A549 (cell line): ENCODE results near the gene BCAP29. TPM values are rescaled to one million over a fixed set of nuclear protein-coding genes. Genes with fewer than 3 reads are reported as not detected.

Source experiments
- ATAC-seq, 2 experiments: fragments of 200-7000 bp in 1 of 2; fragments of >200 bp in 1 of 2; cut with Nextera tagmentation in 1 of 2; cut with Tn5 transposase in 1 of 2; 3 replicates each; pipeline versions ENCODE4 v1.8.0 to v1.9.1; 2018 to 2020; ENCODE audit warnings: mild to moderate bottlenecking in 1 of 2, moderate library complexity in 1 of 2
- CTCF ChIA-PET: fragments of 300-600 bp; sonication (Branson Sonifier 250); formaldehyde crosslinking; extraction: SDS; loops from one replicate; lab custom pipeline; 2021; ENCODE audit warnings: antibody characterized with exemption, inconsistent platforms; lab: Yijun Ruan, JAX
- POLR2A ChIA-PET: fragments of 350-600 bp; formaldehyde crosslinking; extraction: SDS; loops from one replicate; lab custom pipeline; 2021; ENCODE audit warnings: antibody characterized with exemption, inconsistent platforms; lab: Yijun Ruan, JAX
- DNase-seq, 2 experiments: peaks; one replicate each; pipeline versions ENCODE4 v3.0.0 to v3.0.0-alpha.2; 2011 to 2016; ENCODE audit warnings: low read depth in 1 of 2, low spot score in 1 of 2
- FAIRE-seq: peaks from 2 replicates; lab custom pipeline; 2011; peaks lifted over from hg19 to GRCh38; lab: Jason Lieb, UNC
- H3K27ac ChIP-seq, 2 experiments: fragments of >200 bp; sonication (Bioruptor Twin); formaldehyde crosslinking; 3 replicates each; pipeline ENCODE4 v1.5.1; 2016 to 2017
- H3K4me1 ChIP-seq: fragments of >200 bp; sonication (Bioruptor Twin); formaldehyde crosslinking; 3 replicates; pipeline ENCODE4 v1.6.1; 2016
- H3K4me2 ChIP-seq: fragments of >200 bp; sonication (Bioruptor Twin); formaldehyde crosslinking; 3 replicates; pipeline ENCODE4 v1.6.1; 2016
- H3K4me3 ChIP-seq: fragments of >200 bp; sonication (Bioruptor Twin); formaldehyde crosslinking; 3 replicates; pipeline ENCODE4 v1.5.1; 2016
- H3K9me3 ChIP-seq: fragments of >200 bp; sonication (Bioruptor Twin); formaldehyde crosslinking; 3 replicates; pipeline ENCODE4 v1.6.1; 2016
- BCL3 ChIP-seq: fragments of >200 bp; sonication (Bioruptor Twin); formaldehyde crosslinking; IDR thresholded peaks from 3 replicates; pipeline ENCODE4 v1.6.1; 2016
- BHLHE40 ChIP-seq: IDR thresholded peaks from 2 replicates; pipeline ENCODE4 v1.6.1; 2012; ENCODE audit warnings: low read depth, low read length, inconsistent platforms
- CBX2 ChIP-seq: fragments of 200-600 bp; sonication (generic); IDR thresholded peaks from 2 replicates; pipeline ENCODE4 v1.6.1; 2016; ENCODE audit warnings: low read depth, mild to moderate bottlenecking, borderline replicate concordance
- CBX8 ChIP-seq: fragments of 200-600 bp; sonication (generic); IDR thresholded peaks from 2 replicates; pipeline ENCODE4 v1.6.1; 2016
- CEBPB ChIP-seq, 2 experiments: fragments of >200 bp in 1 of 2; sonication (Bioruptor Twin) in 1 of 2; formaldehyde crosslinking in 1 of 2; IDR thresholded peaks; 2 replicates each; pipeline ENCODE4 v1.6.1; 2012 to 2016
- CHD2 ChIP-seq: fragments of 150-350 bp; IDR thresholded peaks from 2 replicates; pipeline ENCODE4 v1.6.1; 2014; ENCODE audit warnings: low read length; ENCODE audit not compliant: partially characterized antibody
- EHF ChIP-seq: fragments of 250-450 bp; sonication (Bioruptor Pico); IDR thresholded peaks from 2 replicates; pipeline ENCODE4 v1.5.0; 2020; ENCODE audit warnings: mild to moderate bottlenecking
- EHMT2 ChIP-seq: fragments of 200-600 bp; sonication (generic); IDR thresholded peaks from 2 replicates; pipeline ENCODE4 v1.6.1; 2016; ENCODE audit warnings: antibody characterized with exemption, low read depth, mild to moderate bottlenecking, moderate library complexity
- FOSB ChIP-seq: fragments of 250-450 bp; sonication (Bioruptor Pico); IDR thresholded peaks from 2 replicates; pipeline ENCODE4 v1.5.0; 2020; ENCODE audit warnings: mild to moderate bottlenecking, moderate library complexity
- FOSL2 ChIP-seq, 2 experiments: fragments of 450-650 bp in 1 of 2; fragments of >200 bp in 1 of 2; sonication (Bioruptor Twin) in 1 of 2; formaldehyde crosslinking; IDR thresholded peaks; 2 replicates each; pipeline versions ENCODE4 v1.5.0 to v1.6.1; 2016 to 2020; ENCODE audit warnings: mild to moderate bottlenecking in 1 of 2, moderate library complexity in 1 of 2
- FOXS1 ChIP-seq: fragments of 250-450 bp; sonication (Bioruptor Pico); IDR thresholded peaks from 2 replicates; pipeline ENCODE4 v1.5.0; 2020; ENCODE audit warnings: mild to moderate bottlenecking, moderate library complexity
- HEYL ChIP-seq: fragments of 250-450 bp; sonication (Bioruptor Pico); IDR thresholded peaks from 2 replicates; pipeline ENCODE4 v1.8.0; 2021; ENCODE audit warnings: mild to moderate bottlenecking, moderate library complexity
- HMGXB4 ChIP-seq: fragments of 250-450 bp; sonication (Bioruptor Pico); IDR thresholded peaks from 2 replicates; pipeline ENCODE4 v1.5.0; 2021; ENCODE audit warnings: mild to moderate bottlenecking, moderate library complexity, borderline replicate concordance
- HOXA7 ChIP-seq: fragments of 250-450 bp; sonication (Bioruptor Pico); IDR thresholded peaks from 2 replicates; pipeline ENCODE4 v1.5.0; 2020; ENCODE audit warnings: mild to moderate bottlenecking, moderate library complexity
- KDM1A ChIP-seq: fragments of 200-600 bp; sonication (generic); IDR thresholded peaks from 2 replicates; pipeline ENCODE4 v1.6.1; 2016; ENCODE audit warnings: low read depth, mild to moderate bottlenecking
- MAX ChIP-seq: IDR thresholded peaks from 2 replicates; pipeline ENCODE4 v1.6.1; 2012
- MAZ ChIP-seq: fragments of 150-350 bp; IDR thresholded peaks from 2 replicates; pipeline ENCODE4 v1.6.1; 2014; ENCODE audit warnings: antibody characterized with exemption, low read depth, low read length, borderline replicate concordance
- MYC ChIP-seq: IDR thresholded peaks from 2 replicates; pipeline ENCODE4 v1.6.1; 2012; ENCODE audit warnings: mild to moderate bottlenecking, inconsistent platforms, low read length, improper control_type of control experiment, borderline replicate concordance
- NPAS2 ChIP-seq: fragments of 250-450 bp; sonication (Bioruptor Pico); IDR thresholded peaks from 2 replicates; pipeline ENCODE4 v1.8.0; 2022; ENCODE audit warnings: mild to moderate bottlenecking, moderate library complexity, borderline replicate concordance
- NR3C1 ChIP-seq: fragments of >200 bp; sonication (Bioruptor Twin); formaldehyde crosslinking; IDR thresholded peaks from 3 replicates; pipeline ENCODE4 v1.6.1; 2017
- PHF8 ChIP-seq: fragments of 200-600 bp; sonication (generic); IDR thresholded peaks from 2 replicates; pipeline ENCODE4 v1.6.1; 2016; ENCODE audit warnings: low read depth, mild to moderate bottlenecking, antibody characterized with exemption, moderate library complexity, borderline replicate concordance
- POLR2AphosphoS2 ChIP-seq: conservative IDR thresholded peaks from 2 replicates; pipeline ENCODE4 v1.6.1; 2012; ENCODE audit warnings: low read length, improper control_type of control experiment, inconsistent platforms
- RARB ChIP-seq: fragments of 250-450 bp; sonication (Bioruptor Pico); IDR thresholded peaks from 2 replicates; pipeline ENCODE4 v1.8.0; 2021; ENCODE audit warnings: mild to moderate bottlenecking, moderate library complexity
- RCOR1 ChIP-seq: fragments of 150-350 bp; IDR thresholded peaks from 2 replicates; pipeline ENCODE4 v1.6.1; 2014; ENCODE audit warnings: antibody characterized with exemption, low read length, low read depth
- RNF2 ChIP-seq: fragments of 200-600 bp; sonication (generic); IDR thresholded peaks from 2 replicates; pipeline ENCODE4 v1.6.1; 2016; ENCODE audit warnings: low read depth, mild to moderate bottlenecking, antibody characterized with exemption, moderate library complexity, borderline replicate concordance
- USF2 ChIP-seq: fragments of 450-650 bp; IDR thresholded peaks from 2 replicates; pipeline ENCODE4 v1.6.1; 2014; ENCODE audit warnings: antibody characterized with exemption
- ZC3H11A ChIP-seq: fragments of 450-650 bp; IDR thresholded peaks from 2 replicates; pipeline ENCODE4 v1.6.1; 2014; ENCODE audit warnings: antibody characterized with exemption, mild to moderate bottlenecking
- ZFP36 ChIP-seq: fragments of 450-650 bp; IDR thresholded peaks from 2 replicates; pipeline ENCODE4 v1.6.1; 2014; ENCODE audit warnings: borderline replicate concordance; ENCODE audit not compliant: partially characterized antibody
- ZNF302 ChIP-seq: fragments of 250-450 bp; sonication (Bioruptor Pico); IDR thresholded peaks from 2 replicates; pipeline ENCODE4 v1.9.0; 2021; ENCODE audit warnings: inconsistent platforms, mild to moderate bottlenecking, moderate library complexity
- ZSCAN20 ChIP-seq: fragments of 250-450 bp; sonication (Bioruptor Pico); IDR thresholded peaks from 2 replicates; pipeline ENCODE4 v1.8.0; 2022; ENCODE audit warnings: mild to moderate bottlenecking, moderate library complexity
- WGBS: methylation state at CpG from one replicate; pipeline ENCODE4 v1.1.6; 2017; ENCODE audit errors: missing lambda C conversion rate; 5-methylcytosine and 5-hydroxymethylcytosine counted together
- polyA minus RNA-seq: library from RNA; depleted of rRNA, polyadenylated mRNA; stranded (reverse); fragments of >200 nt; gene quantifications from 2 replicates; pipeline ENCODE4 v1.2.3, GENCODE V29; 2011; rRNA and poly(A)+ RNA removed
- polyA plus RNA-seq, 4 experiments: library from polyadenylated mRNA; depleted of rRNA in 3 of 4; stranded (reverse); fragments of >200 nt; fragmentation: RNase III in 1 of 4; extraction: RNeasy Plus Mini Kit Qiagen cat#74134 plus additional on column Dnase treatment in 1 of 4; gene quantifications; 2 replicates in 3 of 4; 3 replicates in 1 of 4; pipeline ENCODE4 v1.2.3, GENCODE V29; 2011 to 2017
- TF ChIP-seq, protein P1 (sequence below): fragments of 150-350 bp; IDR thresholded peaks from 2 replicates; pipeline ENCODE4 v1.6.1; 2014; ENCODE audit warnings: low read depth, mild to moderate bottlenecking, low read length
- TF ChIP-seq, protein P2 (sequence below): IDR thresholded peaks from 2 replicates; pipeline ENCODE4 v1.6.1; 2012; ENCODE audit warnings: low read depth, borderline replicate concordance

Gene BCAP29, protein sequence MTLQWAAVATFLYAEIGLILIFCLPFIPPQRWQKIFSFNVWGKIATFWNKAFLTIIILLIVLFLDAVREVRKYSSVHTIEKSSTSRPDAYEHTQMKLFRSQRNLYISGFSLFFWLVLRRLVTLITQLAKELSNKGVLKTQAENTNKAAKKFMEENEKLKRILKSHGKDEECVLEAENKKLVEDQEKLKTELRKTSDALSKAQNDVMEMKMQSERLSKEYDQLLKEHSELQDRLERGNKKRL
- polyA plus RNA-seq (2011; rRNA removed) (45.2 and 66.9 TPM in 2 replicates), polyA plus RNA-seq (2017; fragmentation: RNase III; extraction: RNeasy Plus Mini Kit Qiagen cat#74134 plus additional on column Dnase treatment) (38.0 to 43.0 TPM (median 41.3 TPM) in 3 replicates), polyA minus RNA-seq (12.4 and 13.8 TPM in 2 replicates)
- 10.6 and 11.0 TPM in 2 replicates for polyA plus RNA-seq (2012; cell fraction: cytosol; rRNA removed)
- 7.1 and 14.3 TPM in 2 replicates for polyA plus RNA-seq (2012; cell fraction: nucleus; rRNA removed)

- Histone ChIP-seq H3K4me3 (peak within 1 kb of the TSS; percentile 71), H3K4me1 (peaks cover 12% of the 10 kb centered on the region; the same call in 2 of the 3 replicates), H3K27ac (peak within 1 kb of the TSS; percentile 96 to 98), H3K9me3 (no peaks in the 10 kb centered on the region), H3K4me2 (peak within 1 kb of the TSS; percentile 80)
- ATAC-seq = peak; percentile 96 to 98
- under 1% methylated on average over 30 of the region's 89 CpGs for WGBS
- ChIA-PET CTCF (interaction anchor here (1.1 kb wide), 1 partner anchor 15 kb away, joined by 3 read pairs; no protein-coding TSS in a partner anchor), POLR2A (interaction anchor here (0.6 to 1.7 kb wide), 6 partner anchors 15 to 511 kb away, joined by 3 to 16 read pairs (median 4); partner anchors contain the start of genes CBLL1, COG5 and DUS4L)
- no peak for FAIRE-seq
- DNase-seq = peak; percentile 64 to 74
- TF ChIP-seq BCL3 (peak; percentile 88), NR3C1 (no peak), POLR2AphosphoS2 (no peak), PHF8 (peak; percentile 91), MAX (peak; percentile 74), CBX8 (no peak), MYC (peak; percentile 62), RNF2 (no peak), ZNF302 (CRISPR knock-in tag) (no peak), CHD2 (peak; percentile 26), EHMT2 (no peak), MAZ (0 out of 2 replicates have a peak, but pooled peaks have one; percentile 48), HOXA7 (CRISPR knock-in tag) (no peak), KDM1A (no peak), FOSL2 (IDR thresholded peaks at IDR 0.05) (no peak), FOSL2 (CRISPR knock-in tag; IDR thresholded peaks at IDR 0.05) (peak; percentile 3; the same call in 1 of the 2 replicates), ZC3H11A (no peak), ZSCAN20 (CRISPR knock-in tag) (no peak), USF2 (no peak), NPAS2 (CRISPR knock-in tag) (no peak), EHF (CRISPR knock-in tag) (no peak), RCOR1 (no peak), HEYL (CRISPR knock-in tag) (no peak), FOSB (CRISPR knock-in tag) (no peak), HMGXB4 (CRISPR knock-in tag) (no peak), ZFP36 (no peak), FOXS1 (CRISPR knock-in tag) (no peak), CEBPB (IDR thresholded peaks at IDR 0.05) (no peak), CBX2 (no peak), BHLHE40 (no peak), RARB (CRISPR knock-in tag) (no peak)
- TF ChIP-seq, protein P1, sequence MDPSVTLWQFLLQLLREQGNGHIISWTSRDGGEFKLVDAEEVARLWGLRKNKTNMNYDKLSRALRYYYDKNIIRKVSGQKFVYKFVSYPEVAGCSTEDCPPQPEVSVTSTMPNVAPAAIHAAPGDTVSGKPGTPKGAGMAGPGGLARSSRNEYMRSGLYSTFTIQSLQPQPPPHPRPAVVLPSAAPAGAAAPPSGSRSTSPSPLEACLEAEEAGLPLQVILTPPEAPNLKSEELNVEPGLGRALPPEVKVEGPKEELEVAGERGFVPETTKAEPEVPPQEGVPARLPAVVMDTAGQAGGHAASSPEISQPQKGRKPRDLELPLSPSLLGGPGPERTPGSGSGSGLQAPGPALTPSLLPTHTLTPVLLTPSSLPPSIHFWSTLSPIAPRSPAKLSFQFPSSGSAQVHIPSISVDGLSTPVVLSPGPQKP = no peak
- TF ChIP-seq, protein P2, sequence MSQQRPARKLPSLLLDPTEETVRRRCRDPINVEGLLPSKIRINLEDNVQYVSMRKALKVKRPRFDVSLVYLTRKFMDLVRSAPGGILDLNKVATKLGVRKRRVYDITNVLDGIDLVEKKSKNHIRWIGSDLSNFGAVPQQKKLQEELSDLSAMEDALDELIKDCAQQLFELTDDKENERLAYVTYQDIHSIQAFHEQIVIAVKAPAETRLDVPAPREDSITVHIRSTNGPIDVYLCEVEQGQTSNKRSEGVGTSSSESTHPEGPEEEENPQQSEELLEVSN = peak; percentile 59
Observed at GRCh38 chr7:107579885-107580715, at the start of gene BCAP29. Gene BCAP29 (plus strand): TSS chr7:107580246. CDS start chr7:107580773, 527 bp downstream.
